GM21526 (cell line): ENCODE data around the gene GRIK2.

Source experiments
- ATAC-seq: cut with Tn5 transposase; IDR thresholded peaks from one replicate; pipeline ENCODE4 v1.9.1; 2021; ENCODE audit warnings: moderate library complexity; ENCODE audit not compliant: unreplicated experiment, low FRiP score

The GRIK2 gene

DNA sequence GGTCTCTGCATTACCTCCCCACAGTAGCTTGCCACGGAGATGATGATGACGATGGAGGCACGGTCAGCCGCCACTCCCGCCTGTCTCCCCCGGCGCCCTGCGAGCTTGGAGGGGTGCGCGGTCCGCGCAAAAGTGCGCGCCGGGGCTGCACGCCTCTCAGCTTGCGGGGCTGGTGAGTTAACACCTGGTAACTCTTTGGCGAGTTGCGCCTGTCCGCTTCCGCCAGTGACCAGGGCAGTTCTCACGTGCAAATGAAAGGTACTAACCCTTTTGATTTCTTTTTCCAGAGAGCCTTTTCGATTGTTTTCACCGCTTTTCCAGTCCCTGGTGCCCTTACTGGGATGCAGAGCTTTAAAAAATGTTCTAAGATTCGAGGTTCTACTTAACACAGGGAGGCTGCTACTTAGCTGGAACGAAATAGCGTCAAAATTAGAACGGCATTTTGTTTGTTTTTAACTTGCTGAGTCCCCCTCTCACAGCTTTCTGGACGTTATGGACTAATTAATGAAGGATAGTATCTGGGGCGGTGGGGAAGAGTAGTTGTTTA is 6.2 kb downstream of the GRIK2 start:
- no peak for ATAC-seq

- no peak for ATAC-seq
Measured at GRCh38 chr6:101400326-101401135, 7.0 kb downstream of the GRIK2 start.

DNA sequence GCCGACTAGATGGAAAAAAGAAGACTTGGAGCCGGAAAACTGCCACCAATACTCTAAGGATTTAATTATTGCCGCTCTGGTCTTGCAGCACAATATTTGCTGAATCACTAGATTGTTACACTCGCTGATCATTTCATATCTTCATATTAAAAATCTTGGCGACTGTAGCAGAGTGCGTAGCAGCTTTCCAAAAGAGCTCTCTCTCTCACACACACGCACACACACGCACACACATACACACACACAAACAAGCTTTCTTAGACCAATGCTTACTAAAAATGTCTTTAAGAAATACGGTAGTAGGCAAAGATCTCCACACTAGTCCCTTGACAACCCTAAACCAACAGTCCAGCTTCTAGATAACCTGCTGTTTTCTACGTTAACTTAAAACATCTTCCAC is 7.7 kb downstream of the GRIK2 start:
- no peak for ATAC-seq

GRCh38 chr6:101401792-101402621 is 8.5 kb downstream of the GRIK2 start:
- no peak for ATAC-seq

DNA sequence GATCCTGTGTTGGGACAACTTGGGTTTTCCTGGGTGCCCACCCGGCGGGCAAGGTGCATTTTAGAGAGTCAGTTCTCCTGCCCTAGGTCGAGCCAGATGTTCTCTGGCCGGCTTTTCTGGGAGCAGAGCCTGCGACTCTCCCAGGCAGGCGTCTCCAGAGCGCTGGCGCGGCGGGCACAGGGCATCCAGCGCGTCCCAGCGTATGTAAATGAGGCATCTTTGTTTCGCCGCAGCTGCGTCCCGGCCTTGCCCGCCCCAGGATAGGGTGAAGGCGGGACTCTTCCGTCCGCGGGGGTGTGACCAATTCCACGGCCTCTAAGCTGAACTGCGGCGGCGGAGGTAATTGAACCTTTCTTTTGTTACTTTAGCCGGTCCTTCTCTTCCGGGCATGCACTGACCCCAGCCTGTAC is 9.1 kb downstream of the GRIK2 start:
- ATAC-seq, result no peak

GRCh38 chr6:101403216-101403945 is 9.9 kb downstream of the GRIK2 start:
- ATAC-seq, result no peak

DNA sequence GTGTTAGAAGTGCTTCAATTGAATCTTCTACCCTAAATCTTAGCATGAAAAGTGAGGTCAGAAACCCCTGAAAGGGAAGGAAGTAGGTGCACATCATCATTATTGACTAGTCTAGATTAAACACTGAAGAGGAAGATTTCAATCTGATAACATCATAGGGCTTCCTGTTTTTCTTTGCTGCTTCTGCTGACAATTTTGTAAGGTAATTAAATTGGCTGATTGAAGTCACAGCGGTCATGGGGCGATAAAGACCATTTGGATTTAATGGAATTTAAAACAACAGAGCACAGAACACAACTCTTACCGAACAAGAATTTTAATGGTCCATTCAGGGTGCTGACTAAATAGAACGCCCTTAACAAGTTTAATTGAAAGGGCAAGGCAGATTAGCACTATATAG is 11.3 kb downstream of the GRIK2 start:
- no peak for ATAC-seq

DNA sequence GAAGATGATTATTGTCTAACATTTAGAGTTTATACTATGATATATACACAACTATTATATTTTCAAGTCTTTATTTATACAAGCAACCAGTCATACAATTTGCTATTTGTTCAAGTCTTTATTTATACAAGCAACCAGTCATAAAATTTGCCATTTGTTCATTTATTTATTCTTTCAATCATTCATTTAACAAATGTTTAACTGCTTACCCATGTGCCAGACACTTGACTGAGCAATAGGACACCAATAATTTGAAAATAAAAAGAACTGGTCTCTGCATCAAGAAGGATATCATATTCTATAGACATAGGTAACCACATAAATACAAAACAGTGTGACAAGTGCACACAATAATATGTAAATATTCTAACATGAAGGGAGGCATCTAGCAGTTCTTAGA is 20.3 kb downstream of the GRIK2 start:
- no peak for ATAC-seq

- ATAC-seq, result no peak
Measured at GRCh38 chr6:101417900-101418299, 24.4 kb downstream of the GRIK2 start.

DNA sequence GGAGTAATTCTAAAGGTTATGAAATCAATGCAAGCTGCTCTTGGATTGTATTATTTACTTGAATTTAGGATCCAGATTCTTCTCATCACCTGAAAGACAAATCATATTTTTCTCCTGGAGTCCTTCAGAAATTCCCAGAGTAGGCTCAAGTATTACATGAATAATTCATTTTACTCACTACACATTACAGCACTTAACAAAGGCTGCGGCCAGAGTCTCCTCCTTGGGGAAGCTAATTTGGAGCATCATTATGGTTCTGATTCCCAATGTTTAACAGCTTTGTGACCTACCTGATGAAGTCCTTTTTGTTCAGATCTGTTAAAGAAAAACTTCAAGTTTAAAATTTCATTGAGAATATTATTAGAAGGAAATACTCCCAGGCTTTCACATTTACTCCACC is 28.7 kb downstream of the GRIK2 start:
- no peak for ATAC-seq

- ATAC-seq, result no peak
Measured at GRCh38 chr6:101422811-101423210, 29.3 kb downstream of the GRIK2 start.

DNA sequence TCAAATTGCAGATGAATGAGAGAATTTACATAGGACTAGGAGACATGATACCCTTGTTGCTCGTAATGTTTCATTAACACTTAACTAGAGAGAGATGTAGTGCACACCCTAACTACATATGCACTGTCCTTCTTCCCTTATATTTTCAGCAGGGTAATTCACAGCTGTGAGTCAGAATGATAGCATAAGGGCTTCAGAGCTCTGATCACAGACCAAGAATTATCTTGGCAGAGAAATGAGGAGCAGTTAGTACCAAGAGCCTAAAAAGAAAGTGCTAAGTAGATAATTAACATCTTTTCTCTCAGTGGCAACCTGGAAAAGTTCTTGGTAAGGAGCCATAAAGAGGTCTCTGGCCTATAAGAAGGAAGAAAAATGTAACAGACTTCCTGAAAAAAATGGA is 35.8 kb downstream of the GRIK2 start:
- no peak for ATAC-seq

- no peak for ATAC-seq
Measured at GRCh38 chr6:101429845-101430244, 36.3 kb downstream of the GRIK2 start.

DNA sequence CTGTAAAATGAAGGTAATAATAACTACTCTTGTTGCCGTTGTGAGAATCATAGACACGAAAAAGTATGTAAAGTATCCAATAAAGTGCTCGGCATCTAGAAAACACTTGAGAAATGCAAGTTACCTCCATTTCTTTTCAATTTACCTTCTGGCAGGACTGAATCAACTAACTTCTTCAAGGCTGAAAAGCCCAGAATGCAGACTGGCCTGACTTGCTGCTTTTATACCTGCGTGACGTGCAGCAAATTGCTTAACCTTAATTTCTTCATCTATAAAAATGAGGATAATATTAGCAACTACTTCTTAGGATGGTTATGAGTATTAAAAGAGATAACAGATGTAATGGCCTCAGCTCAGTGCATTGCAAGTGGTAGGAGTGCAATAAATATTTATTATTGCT is 39.6 kb downstream of the GRIK2 start:
- no peak for ATAC-seq

DNA sequence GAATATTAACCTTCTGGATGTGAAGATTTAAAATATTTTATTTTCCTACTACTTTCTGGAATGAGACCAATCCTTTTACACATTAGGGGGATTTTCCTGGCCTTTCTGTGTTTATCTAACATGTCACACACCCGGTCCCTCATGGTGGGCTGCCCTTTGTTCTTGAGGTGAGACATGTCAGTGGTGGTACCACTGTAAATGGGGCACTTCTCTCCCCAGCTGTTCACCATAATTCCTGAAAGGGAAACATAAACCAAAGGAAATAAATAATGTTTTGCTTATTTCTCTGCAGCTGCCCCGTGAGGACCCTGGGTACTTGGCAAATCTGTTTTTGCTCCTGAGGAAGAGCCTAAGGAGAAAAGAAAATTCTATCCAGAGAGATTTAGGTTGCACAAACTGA is 41.1 kb downstream of the GRIK2 start:
- ATAC-seq, result no peak

GRCh38 chr6:101435038-101435437 is 41.5 kb downstream of the GRIK2 start:
- no peak for ATAC-seq

GRCh38 chr6:101439790-101440189 is 46.3 kb downstream of the GRIK2 start:
- no peak for ATAC-seq

DNA sequence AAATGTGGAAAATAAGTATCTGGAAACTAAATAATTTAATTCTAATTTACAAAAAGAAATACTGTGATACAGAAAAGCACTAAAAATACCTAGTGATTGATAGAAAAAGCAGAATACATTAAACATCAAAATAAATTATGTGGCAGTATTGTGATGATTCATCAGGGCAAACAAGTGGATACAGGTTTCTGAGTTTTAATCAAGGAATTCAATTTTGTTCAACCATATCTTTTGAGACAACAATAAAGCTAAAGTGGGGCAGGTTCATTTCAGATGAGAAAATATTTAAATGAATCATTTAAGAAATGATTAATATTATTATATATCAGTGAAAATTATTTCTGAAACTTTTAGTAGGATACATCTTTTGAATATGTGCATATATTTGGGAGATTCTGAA is 49.8 kb downstream of the GRIK2 start:
- ATAC-seq, result no peak

- ATAC-seq, result no peak
Measured at GRCh38 chr6:101444717-101445116, 51.2 kb downstream of the GRIK2 start.

DNA sequence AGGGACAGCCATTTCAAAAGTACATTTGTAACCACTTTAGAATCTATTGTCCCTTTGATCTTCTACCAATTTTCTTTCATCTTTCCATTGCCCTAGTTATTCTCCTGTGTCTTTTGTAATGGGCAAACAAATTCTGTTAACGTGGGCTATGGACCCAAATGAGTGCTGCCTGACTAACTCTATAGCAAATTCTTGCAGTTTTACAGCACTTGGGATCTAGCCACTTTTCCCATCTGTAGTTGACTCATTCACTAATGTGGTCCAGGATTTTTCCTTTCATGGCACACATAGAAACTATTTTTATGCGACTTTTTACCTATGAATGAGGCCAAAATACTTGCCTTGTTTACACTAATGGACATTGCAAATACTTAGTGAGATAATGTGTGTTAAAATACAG is 52.0 kb downstream of the GRIK2 start:
- ATAC-seq, result no peak

GRCh38 chr6:101450901-101451300 is 57.4 kb downstream of the GRIK2 start:
- no peak for ATAC-seq
